ENCODE results near the gene NELFE.
"Not testable (repeated sequence)": the region's sequence is repeated elsewhere in the genome, so short reads cannot be mapped to it uniquely, and the experiment has no call there.

The NELFE gene, protein sequence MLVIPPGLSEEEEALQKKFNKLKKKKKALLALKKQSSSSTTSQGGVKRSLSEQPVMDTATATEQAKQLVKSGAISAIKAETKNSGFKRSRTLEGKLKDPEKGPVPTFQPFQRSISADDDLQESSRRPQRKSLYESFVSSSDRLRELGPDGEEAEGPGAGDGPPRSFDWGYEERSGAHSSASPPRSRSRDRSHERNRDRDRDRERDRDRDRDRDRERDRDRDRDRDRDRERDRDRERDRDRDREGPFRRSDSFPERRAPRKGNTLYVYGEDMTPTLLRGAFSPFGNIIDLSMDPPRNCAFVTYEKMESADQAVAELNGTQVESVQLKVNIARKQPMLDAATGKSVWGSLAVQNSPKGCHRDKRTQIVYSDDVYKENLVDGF

DNA sequence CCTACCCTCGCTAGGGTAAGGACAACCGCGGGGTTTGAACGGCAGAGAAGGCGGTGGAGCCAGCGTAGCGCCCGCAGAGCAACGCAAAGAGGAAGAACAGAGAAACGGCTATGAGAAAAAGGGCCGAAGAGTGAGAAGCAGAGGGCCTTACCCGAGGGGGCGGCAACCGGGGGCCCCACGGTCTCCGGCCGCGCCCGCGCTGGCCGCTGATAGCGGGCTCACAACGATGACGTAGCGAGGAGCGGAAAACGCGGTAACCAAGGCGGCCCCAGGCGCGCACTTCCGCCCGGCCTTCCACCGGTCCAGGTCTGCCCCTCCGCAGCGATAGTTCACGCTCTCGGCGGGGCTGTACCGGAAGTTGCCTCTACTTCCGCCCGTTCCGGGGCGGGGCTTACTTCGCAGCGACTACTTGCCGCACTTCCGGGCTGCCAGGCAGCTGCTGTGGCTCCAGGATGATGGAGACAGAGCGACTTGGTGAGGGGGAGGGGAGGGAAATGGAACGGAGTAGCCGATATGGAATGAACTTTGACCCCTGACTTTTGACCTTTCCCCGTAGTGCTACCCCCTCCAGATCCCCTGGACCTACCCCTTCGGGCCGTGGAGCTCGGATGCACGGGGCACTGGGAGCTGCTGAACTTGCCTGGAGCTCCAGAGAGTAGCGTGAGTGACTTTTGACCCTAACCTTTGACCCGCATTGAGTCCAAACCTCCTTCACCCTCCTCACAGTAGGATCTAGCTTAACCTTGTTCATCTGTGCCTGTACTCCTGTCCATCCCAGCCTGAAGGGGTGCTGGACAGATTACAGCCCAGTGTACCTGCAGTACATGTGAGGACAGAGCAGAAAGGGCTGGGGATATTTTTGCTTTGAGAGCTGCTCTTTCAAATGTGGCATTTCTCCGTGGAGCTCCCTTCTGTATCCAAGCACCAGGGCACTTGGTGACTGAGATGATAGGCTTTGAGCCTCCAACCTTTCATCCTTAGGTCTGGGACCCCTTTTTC lies at the start of gene NELFE, which contains the start of gene SKIC2:
Gene NELFE (minus strand): TSS at position 231 of the 999 bp plus-strand sequence. CDS start 525 bp downstream, outside the sequence.
Gene SKIC2 (plus strand): TSS at position 435 of the 999 bp plus-strand sequence. CDS start 18 bp downstream, at position 453.
- peak within 1 kb of the TSS; percentile 84 for H3K27ac ChIP-seq
- TF ChIP-seq, protein P1, sequence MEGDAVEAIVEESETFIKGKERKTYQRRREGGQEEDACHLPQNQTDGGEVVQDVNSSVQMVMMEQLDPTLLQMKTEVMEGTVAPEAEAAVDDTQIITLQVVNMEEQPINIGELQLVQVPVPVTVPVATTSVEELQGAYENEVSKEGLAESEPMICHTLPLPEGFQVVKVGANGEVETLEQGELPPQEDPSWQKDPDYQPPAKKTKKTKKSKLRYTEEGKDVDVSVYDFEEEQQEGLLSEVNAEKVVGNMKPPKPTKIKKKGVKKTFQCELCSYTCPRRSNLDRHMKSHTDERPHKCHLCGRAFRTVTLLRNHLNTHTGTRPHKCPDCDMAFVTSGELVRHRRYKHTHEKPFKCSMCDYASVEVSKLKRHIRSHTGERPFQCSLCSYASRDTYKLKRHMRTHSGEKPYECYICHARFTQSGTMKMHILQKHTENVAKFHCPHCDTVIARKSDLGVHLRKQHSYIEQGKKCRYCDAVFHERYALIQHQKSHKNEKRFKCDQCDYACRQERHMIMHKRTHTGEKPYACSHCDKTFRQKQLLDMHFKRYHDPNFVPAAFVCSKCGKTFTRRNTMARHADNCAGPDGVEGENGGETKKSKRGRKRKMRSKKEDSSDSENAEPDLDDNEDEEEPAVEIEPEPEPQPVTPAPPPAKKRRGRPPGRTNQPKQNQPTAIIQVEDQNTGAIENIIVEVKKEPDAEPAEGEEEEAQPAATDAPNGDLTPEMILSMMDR (conservative IDR thresholded peaks at IDR 0.05), result no peak
- TF ChIP-seq ZFX (IDR thresholded peaks at IDR 0.05), result 0 out of 2 replicates have a peak, but pooled peaks have one; percentile 21

DNA sequence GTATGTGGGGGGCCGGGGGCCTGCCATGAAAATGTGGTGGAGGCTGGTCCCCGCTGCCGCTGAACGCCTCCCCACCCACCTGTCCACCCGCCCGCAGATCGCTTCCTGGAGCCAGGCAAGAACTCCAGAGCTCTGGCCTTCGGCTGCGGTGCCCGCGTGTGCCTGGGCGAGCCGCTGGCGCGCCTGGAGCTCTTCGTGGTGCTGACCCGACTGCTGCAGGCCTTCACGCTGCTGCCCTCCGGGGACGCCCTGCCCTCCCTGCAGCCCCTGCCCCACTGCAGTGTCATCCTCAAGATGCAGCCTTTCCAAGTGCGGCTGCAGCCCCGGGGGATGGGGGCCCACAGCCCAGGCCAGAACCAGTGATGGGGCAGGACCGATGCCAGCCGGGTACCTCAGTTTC lies 49.3 kb upstream of the NELFE start:
- not testable (repeated sequence) for H3K27ac ChIP-seq

DNA sequence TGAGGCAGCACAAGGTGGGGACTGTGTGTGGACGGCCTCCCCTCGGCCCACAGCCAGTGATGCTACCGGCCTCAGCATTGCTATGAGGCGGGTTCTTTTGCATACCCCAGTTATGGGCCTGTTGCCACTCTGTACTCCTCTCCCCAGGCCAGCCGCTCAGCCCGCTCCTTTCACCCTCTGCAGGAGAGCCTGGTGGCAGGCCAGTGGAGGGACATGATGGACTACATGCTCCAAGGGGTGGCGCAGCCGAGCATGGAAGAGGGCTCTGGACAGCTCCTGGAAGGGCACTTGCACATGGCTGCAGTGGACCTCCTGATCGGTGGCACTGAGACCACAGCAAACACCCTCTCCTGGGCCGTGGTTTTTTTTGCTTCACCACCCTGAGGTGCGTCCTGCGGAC lies 48.3 kb upstream of the NELFE start:
- H3K27ac ChIP-seq, result not testable (repeated sequence)

DNA sequence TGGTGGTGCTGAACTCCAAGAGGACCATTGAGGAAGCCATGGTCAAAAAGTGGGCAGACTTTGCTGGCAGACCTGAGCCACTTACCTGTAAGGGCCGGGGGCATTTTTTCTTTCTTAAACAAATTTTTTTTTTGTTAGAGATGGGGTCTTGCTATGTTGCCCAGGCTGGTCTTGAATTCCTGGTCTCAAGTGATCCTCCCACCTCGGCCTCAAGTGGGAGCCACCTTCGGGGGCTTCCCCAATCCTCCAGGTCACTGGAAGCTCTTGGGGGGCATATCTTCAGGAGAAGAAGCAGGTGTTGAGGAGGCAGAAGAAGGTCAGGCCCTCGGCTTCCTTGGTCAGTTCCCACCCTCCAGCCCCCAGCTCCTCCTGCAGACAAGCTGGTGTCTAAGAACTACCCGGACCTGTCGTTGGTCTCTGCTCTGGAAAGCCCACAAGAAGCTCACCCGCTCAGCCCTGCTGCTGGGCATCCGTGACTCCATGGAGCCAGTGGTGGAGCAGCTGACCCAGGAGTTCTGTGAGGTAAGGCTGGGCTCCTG lies 47.3 kb upstream of the NELFE start:
- H3K27ac ChIP-seq, result not testable (repeated sequence)

DNA sequence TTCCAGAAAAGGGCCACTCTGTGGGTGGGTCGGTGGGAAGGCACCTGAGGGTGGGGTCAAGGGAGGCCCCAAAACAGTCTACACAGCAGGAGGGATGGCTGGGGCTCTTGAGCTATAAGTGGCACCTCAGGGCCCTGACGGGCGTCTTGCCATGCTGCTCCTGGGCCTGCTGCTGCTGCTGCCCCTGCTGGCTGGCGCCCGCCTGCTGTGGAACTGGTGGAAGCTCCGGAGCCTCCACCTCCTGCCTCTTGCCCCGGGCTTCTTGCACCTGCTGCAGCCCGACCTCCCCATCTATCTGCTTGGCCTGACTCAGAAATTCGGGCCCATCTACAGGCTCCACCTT lies 46.7 kb upstream of the NELFE start:
- not testable (repeated sequence) for H3K27ac ChIP-seq

DNA sequence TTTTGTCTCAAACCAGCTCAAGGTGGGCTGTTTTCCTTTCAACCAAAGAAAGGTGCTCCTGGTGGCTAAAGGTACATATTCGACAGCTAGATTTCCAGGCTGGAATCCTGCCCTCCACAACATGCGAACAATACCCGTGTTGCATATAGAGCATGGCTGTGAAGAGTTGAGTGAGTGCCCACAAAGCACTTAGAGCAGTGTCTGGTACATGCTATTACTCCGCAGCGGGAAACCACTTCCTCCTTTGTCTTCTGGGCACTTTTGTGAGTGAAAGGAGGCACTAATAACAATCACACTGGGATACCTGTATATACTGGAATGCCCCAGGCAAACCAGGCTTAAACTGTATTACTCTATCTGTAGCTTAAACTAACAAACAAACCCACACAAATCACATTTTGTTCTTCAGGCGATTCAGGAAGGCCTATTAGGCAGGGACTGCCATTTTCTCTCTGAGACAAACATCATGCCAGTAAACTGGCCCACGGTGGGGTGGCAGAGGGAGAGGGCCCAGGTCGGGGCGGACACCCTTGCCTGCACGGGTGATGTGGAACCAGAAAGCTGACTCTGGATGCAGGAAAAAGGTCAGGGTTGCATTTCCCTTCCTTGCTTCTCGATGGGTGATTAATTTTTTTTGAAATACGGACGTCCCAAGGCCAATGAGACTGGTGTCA lies 46.2 kb upstream of the NELFE start:
- H3K27ac ChIP-seq, result not testable (repeated sequence)

DNA sequence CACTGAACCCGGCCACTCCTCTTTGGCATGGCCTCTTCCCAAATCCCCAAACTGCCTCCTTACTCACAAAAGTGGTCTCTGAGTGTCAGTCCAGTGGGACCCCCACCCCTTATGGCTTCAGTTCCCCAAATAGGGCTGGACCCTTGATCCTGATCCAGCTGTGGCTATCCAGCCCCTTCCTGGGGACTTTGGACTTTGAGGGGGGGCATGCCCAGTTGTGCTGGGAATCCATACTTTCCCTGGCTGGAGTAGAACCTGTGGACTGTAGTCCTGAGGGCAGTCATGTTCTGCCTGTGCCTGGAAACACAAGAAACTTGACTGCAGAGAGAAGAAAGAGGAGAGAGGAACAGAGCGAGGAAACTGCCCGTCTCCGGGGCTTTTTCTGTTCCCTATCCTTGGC lies 45.6 kb upstream of the NELFE start:
- H3K27ac ChIP-seq, result not testable (repeated sequence)

DNA sequence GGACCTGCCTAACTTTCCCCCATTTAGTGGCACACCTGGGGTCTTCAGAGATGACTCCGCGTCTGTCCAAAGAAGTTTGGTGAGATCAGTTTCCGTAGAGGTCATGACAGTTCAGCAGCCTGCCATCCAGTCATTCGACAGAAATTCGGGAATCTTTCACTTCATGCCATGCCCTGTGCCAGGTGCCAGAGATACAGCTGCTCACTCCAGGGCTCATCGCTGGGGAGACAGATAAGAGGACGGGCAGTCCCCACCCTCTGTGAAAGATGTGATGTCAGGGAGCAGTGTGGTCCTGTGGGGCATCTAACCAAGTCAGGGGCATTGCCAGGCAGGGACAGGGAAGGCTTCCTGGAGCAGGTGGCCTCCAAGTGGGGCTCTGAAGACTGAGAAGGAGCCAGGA lies 44.5 kb upstream of the NELFE start:
- not testable (repeated sequence) for H3K27ac ChIP-seq

DNA sequence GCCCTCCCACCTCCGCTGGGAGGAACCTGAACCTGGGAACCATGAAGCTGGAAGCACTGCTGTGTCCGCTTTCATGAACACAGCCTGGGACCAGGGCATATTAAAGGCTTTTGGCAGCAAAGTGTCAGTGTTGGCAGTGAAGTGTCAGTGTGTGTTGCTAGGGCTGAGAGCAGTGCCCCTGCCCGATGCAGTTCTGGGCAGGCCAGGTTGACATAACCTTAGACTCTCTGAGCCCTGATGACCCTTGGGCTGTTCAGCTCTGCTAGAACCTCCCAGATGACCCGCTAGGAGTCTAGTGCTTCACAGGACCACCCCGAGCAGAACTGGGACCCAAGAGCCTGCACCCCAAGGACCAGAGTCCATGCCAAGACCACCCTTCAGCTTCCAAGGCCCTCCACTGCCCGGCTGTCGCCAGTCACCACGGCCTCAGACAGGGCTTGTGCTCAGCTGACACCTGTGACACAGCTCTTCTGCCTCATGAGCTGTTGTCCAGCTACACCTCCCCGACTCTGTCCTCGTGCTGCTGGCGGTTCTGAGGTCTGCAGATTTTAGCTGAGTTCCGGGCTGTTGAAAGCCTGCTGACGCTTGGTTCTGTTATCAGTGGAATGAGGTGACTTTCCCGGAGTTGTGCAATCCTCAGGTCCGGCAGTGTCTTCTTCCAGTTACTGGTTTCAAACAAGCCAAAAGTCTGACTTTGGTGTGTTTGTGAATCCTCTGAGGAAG lies 43.9 kb upstream of the NELFE start:
- not testable (repeated sequence) for H3K27ac ChIP-seq

DNA sequence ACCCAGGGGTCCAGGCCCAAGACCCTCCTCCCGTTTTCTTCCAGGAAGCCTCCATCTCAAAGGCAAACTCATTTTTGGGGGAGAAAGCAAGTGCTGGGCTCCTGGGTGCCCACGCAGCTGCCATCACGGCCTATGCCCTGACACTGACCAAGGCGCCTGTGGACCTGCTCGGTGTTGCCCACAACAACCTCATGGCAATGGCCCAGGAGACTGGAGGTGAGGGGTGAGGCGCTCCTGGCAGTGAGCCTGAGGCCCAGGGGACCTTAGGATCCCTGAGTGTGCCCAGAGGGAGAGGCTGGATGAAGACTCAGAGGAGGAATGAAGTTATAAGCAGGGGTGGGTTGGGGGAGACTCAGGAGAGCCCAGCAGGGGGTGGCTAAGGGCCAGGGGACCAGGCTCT lies 37.6 kb upstream of the NELFE start:
- H3K27ac ChIP-seq, result not testable (repeated sequence)

DNA sequence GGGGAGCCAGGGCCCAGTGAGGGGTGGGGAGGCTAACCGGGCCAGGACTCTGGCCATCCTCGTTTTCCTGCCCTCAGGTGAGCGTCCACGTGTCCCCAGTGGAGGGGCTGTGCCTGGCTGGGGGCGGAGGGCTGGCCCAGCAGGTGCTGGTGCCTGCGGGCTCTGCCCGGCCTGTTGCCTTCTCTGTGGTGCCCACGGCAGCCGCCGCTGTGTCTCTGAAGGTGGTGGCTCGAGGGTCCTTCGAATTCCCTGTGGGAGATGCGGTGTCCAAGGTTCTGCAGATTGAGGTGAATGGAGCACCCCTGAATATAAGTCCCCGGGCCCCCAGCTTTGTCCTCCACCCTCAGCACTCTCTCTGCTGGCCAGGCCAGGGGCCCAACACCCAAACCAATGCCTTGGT lies 35.6 kb upstream of the NELFE start:
- not testable (repeated sequence) for H3K27ac ChIP-seq

DNA sequence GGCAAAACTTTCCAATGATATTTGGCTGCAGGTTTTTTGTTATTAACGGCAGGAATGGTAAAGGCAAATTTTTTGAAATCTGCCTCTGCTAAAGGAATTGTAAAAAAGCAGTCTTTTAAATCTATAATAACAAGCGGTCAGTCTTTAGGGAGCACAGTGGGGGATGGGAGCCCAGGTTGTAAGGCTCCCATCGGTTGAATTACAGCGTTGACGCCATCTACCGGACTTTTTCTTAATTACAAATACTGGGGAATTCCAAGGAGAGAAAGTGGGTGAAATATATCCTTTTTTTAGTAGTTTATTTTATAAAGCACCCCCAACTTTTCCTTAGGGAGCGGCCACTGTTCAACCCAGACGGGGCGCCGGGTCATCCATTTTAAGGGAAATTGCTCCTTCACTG lies 30.6 kb upstream of the NELFE start:
- not testable (repeated sequence) for H3K27ac ChIP-seq

DNA sequence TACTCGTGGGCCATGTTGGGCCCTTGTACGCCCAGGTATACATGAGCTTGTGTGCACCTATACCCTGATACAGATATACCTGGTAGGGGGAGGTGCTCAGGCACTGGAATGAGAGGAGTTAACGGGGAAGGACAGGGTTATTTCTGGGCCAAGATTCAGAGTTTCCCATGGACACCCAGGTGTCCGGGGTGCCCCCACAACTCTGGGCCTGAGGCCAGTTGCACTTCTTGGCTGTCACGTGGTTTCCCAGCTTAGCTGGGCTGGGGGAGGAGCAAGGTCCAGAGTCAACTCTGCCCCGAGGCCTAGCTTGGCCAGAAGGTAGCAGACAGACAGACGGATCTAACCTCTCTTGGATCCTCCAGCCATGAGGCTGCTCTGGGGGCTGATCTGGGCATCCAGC lies 23.0 kb upstream of the NELFE start, which contains the start of gene C4A:
Gene C4A (plus strand): TSS at position 314 of the 400 bp plus-strand sequence. CDS start 51 bp downstream, at position 365.
- H3K27ac ChIP-seq, result not testable (repeated sequence)

DNA sequence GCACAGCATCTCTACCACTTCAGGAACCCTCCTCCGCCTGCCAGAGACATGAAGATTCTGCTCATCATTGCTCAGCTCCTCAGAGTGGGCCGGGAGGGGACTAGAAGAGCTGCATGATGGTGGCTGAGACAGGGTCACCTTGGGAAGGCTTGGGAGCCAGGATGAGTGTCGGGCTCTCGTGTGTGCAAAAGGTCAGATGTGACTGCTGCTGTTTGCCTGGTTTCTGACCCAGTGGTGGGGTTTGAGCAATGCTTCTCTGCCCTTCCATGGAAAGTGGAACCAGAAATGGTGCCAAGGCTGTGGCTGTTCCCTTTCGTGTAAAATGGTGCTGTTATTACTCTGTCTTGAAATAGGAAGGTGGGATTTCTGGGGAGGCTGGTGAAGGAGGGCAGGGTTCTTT lies 22.2 kb upstream of the NELFE start:
- H3K27ac ChIP-seq, result not testable (repeated sequence)

DNA sequence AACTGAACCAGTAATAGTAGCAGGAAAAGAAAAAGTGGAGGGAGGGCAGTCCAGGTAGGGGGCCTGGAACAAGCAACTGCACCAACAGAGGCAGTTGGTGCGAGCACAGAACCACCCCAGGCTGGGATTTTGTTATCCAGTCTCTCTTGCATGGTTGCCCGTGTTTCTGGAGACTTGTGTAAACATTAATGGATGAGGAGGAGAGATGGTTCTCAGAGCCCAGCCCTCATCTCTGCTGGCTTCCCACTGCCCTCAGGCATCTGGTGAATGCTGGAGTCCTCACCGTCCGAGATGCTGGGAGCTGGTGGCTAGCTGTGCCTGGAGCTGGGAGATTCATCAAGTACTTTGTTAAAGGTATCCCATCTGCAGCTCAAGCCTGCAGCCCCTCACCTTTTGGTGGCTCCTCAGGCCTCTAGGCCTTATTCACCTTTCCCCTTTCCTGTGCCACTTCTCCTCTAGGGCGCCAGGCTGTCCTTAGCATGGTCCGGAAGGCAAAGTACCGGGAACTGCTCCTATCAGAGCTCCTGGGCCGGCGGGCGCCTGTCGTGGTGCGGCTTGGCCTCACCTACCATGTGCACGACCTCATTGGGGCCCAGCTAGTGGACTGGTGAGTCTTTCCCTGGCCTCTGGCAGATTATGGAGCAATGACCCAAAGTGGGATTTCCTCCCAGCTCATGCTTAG lies 21.6 kb upstream of the NELFE start:
- not testable (repeated sequence) for H3K27ac ChIP-seq

Measured in C4-2B (cell line).